IMR-90 (cell line): Measurements from ENCODE around the gene SPATA18. TPM values are rescaled to one million over a fixed set of nuclear protein-coding genes. Genes with fewer than 3 reads are reported as not detected.

Experiments
- ATAC-seq: fragments of 200-7000 bp; cut with Tn5 transposase; 2 replicates; pipeline ENCODE4 v1.9.1; 2020; ENCODE audit warnings: low read depth, mild to moderate bottlenecking, moderate library complexity
- BruUV-seq: library from RNA; stranded (reverse); fragments of 400-500 nt; replicated peaks from 2 replicates; lab custom pipeline; 2021; lab: Mats Ljungman, UMichigan
- CTCF ChIA-PET: fragments of 300-600 bp; formaldehyde crosslinking; extraction: SDS; loops from one replicate; lab custom pipeline; 2021; ENCODE audit warnings: antibody characterized with exemption; lab: Yijun Ruan, JAX
- POLR2A ChIA-PET: fragments of 300-600 bp; sonication (Branson Sonifier 250); formaldehyde crosslinking; loops from one replicate; lab custom pipeline; 2022; ENCODE audit warnings: antibody characterized with exemption; ENCODE audit not compliant: unreplicated experiment; lab: Charles Lee
- DNase-seq: peaks from one replicate; pipeline ENCODE4 v3.0.0; 2013
- H2AFZ ChIP-seq: replicated peaks from 2 replicates; pipeline ENCODE3; 2013; ENCODE audit warnings: low read length, mild to moderate bottlenecking; ENCODE audit not compliant: poor library complexity
- H2AK5ac ChIP-seq: 2 replicates; pipeline ENCODE4 v1.6.1; 2013; ENCODE audit warnings: low read depth, low read length, inconsistent platforms
- H2AK9ac ChIP-seq: replicated peaks from 2 replicates; pipeline ENCODE3; 2013; ENCODE audit warnings: mild to moderate bottlenecking, low read depth, low read length, moderate library complexity; ENCODE audit not compliant: poor library complexity
- H2BK120ac ChIP-seq: 2 replicates; pipeline ENCODE4 v1.6.1; 2013; ENCODE audit warnings: low read depth, low read length, inconsistent platforms
- H2BK15ac ChIP-seq: 3 replicates; pipeline ENCODE4 v1.6.1; 2013; ENCODE audit warnings: low read depth, low read length, inconsistent platforms
- H2BK20ac ChIP-seq: 2 replicates; pipeline ENCODE4 v1.6.1; 2013; ENCODE audit warnings: low read depth, mild to moderate bottlenecking, inconsistent platforms, low read length, moderate library complexity
- H2BK5ac ChIP-seq: 2 replicates; pipeline ENCODE4 v1.6.1; 2013; ENCODE audit warnings: mild to moderate bottlenecking, low read depth, low read length, inconsistent platforms; ENCODE audit not compliant: poor library complexity, severe bottlenecking
- H3K14ac ChIP-seq: replicated peaks from 2 replicates; pipeline ENCODE4 v1.6.1; 2013; ENCODE audit warnings: low read depth, low read length, inconsistent platforms
- H3K18ac ChIP-seq: 2 replicates; pipeline ENCODE4 v1.6.1; 2013; ENCODE audit warnings: low read depth, low read length, control low read depth
- H3K23ac ChIP-seq: 2 replicates; pipeline ENCODE4 v1.6.1; 2013; ENCODE audit warnings: low read depth, low read length, inconsistent platforms
- H3K27ac ChIP-seq: 2 replicates; pipeline ENCODE4 v1.5.1; 2013; ENCODE audit warnings: mild to moderate bottlenecking, control low read depth, low read length; ENCODE audit not compliant: insufficient read depth
- H3K27me3 ChIP-seq: 2 replicates; pipeline ENCODE4 v1.6.1; 2013; ENCODE audit warnings: low read length; ENCODE audit not compliant: control insufficient read depth, insufficient read depth
- H3K36me3 ChIP-seq: 2 replicates; pipeline ENCODE4 v1.6.1; 2013; ENCODE audit warnings: low read length, mixed read lengths; ENCODE audit not compliant: control insufficient read depth, insufficient read depth
- H3K4ac ChIP-seq: 2 replicates; pipeline ENCODE4 v1.6.1; 2013; ENCODE audit warnings: low read depth, low read length, inconsistent platforms
- H3K4me1 ChIP-seq: 2 replicates; pipeline ENCODE4 v1.6.1; 2013; ENCODE audit warnings: low read length, mixed read lengths; ENCODE audit not compliant: control insufficient read depth, insufficient read depth
- H3K4me2 ChIP-seq: 2 replicates; pipeline ENCODE4 v1.6.1; 2013; ENCODE audit warnings: low read depth, mild to moderate bottlenecking, control low read depth, low read length, moderate library complexity
- H3K4me3 ChIP-seq: 2 replicates; pipeline ENCODE4 v1.5.1; 2013; ENCODE audit warnings: low read depth, mild to moderate bottlenecking, control low read depth, low read length, moderate library complexity; ENCODE audit not compliant: insufficient read depth
- H3K56ac ChIP-seq: 2 replicates; pipeline ENCODE4 v1.6.1; 2013; ENCODE audit warnings: low read length, inconsistent platforms; ENCODE audit not compliant: insufficient read depth; ENCODE audit errors: extremely low read depth
- H3K79me1 ChIP-seq, 2 experiments: 2 replicates each; pipeline ENCODE4 v1.6.1; 2013; ENCODE audit warnings: low read length in 2 of 2, inconsistent platforms in 1 of 2, low read depth in 1 of 2
- H3K9ac ChIP-seq: 2 replicates; pipeline ENCODE4 v1.6.1; 2013; ENCODE audit warnings: low read depth, low read length, control low read depth
- H3K9me1 ChIP-seq: 2 replicates; pipeline ENCODE4 v1.6.1; 2013; ENCODE audit warnings: low read length, inconsistent platforms; ENCODE audit not compliant: insufficient read depth
- H3K9me3 ChIP-seq: 2 replicates; pipeline ENCODE4 v1.6.1; 2013; ENCODE audit warnings: low read length; ENCODE audit not compliant: control insufficient read depth, insufficient read depth
- H4K20me1 ChIP-seq: 2 replicates; pipeline ENCODE4 v1.6.1; 2013; ENCODE audit warnings: low read length, inconsistent platforms; ENCODE audit not compliant: insufficient read depth
- H4K5ac ChIP-seq: 2 replicates; pipeline ENCODE4 v1.6.1; 2013; ENCODE audit warnings: mild to moderate bottlenecking, low read depth, low read length, control low read depth
- H4K8ac ChIP-seq, 2 experiments: 2 replicates each; pipeline ENCODE4 v1.6.1; 2013; ENCODE audit warnings: low read depth in 2 of 2, low read length in 2 of 2, control low read depth in 1 of 2, inconsistent platforms in 1 of 2
- H4K91ac ChIP-seq: 2 replicates; pipeline ENCODE4 v1.6.1; 2013; ENCODE audit warnings: low read depth, low read length, inconsistent platforms; ENCODE audit not compliant: insufficient read depth
- FOS ChIP-seq: fragments of 150-350 bp; IDR thresholded peaks from 2 replicates; pipeline ENCODE4 v1.6.1; 2016; ENCODE audit warnings: low read depth, low read length
- MAFK ChIP-seq: IDR thresholded peaks from 2 replicates; pipeline ENCODE4 v1.6.1; 2012; ENCODE audit warnings: low read depth, low read length, improper control_type of control experiment
- NFE2L2 ChIP-seq: fragments of 150-350 bp; IDR thresholded peaks from 2 replicates; pipeline ENCODE4 v1.6.1; 2016; ENCODE audit warnings: low read depth, mild to moderate bottlenecking, low read length
- WGBS, 2 experiments: methylation state at CpG; one replicate each; pipeline versions ENCODE4 v1.1.5 to v1.1.7; 2013; ENCODE audit warnings: missing lambda C conversion rate in 2 of 2; ENCODE audit not compliant: insufficient read length in 1 of 2; ENCODE audit errors: extremely low coverage in 2 of 2; 5-methylcytosine and 5-hydroxymethylcytosine counted together
- dilution Hi-C: fragments of 300-500 bp; cut with HindIII; formaldehyde crosslinking; loops from one replicate; pipeline ENCODE4 v1.14.3; 2018; ENCODE audit warnings: low sequenced_read_pairs; ENCODE audit not compliant: unreplicated experiment
- in situ Hi-C: fragments of 300-500 bp; cut with MboI; formaldehyde crosslinking; loops from 3 replicates; pipeline ENCODE4 v1.14.3; 2019; ENCODE audit warnings: low sequenced_read_pairs, inconsistent platforms, mixed read lengths
- intact Hi-C: fragments of 100-400 bp; cut with micrococcal nuclease; formaldehyde crosslinking; loops from 2 replicates; pipeline ENCODE4 v1.10.0; 2022
- polyA plus RNA-seq, 3 experiments: library from polyadenylated mRNA; depleted of rRNA; stranded (reverse); fragments of >200 nt; gene quantifications; 2 replicates each; pipeline ENCODE4 v1.2.3, GENCODE V29; 2012; ENCODE audit warnings: low replicate concordance in 1 of 3
- total RNA-seq: library from RNA; depleted of rRNA; stranded (reverse); fragments of >200 nt; gene quantifications from 2 replicates; pipeline ENCODE4 v1.2.3, GENCODE V29; 2012

The SPATA18 gene
- total and polyA plus RNA-seq, 2 of the 4 experiments (the other 2 are of a cell fraction): 3.0 to 4.7 TPM

- Histone ChIP-seq H3K14ac (no peak overlapping the region), H3K4me2 (no peak overlapping the region), H2AK5ac (no peak overlapping the region), H3K4ac (no peak overlapping the region), H4K8ac (no peak overlapping the region), H3K9ac (no peak overlapping the region), H3K4me3 (no peak overlapping the region), H2BK20ac (no peak overlapping the region), H3K18ac (no peak overlapping the region), H2BK120ac (no peak overlapping the region), H3K23ac (no peak overlapping the region), H3K27ac (no peak overlapping the region), H3K79me1 (no peaks in the 10 kb centered on the region), H2AK9ac (no peak overlapping the region), H4K5ac (no peak overlapping the region), H3K36me3 (no peaks in the 10 kb centered on the region), H3K56ac (no peak overlapping the region), H2BK15ac (no peak overlapping the region), H4K91ac (no peak overlapping the region), H2BK5ac (no peak overlapping the region), H3K9me3 (no peaks in the 10 kb centered on the region), H2AFZ (no peak overlapping the region), H3K4me1 (no peaks in the 10 kb centered on the region; the same call in 1 of the 2 replicates), H3K27me3 (no peaks in the 10 kb centered on the region), H4K20me1 (no peaks in the 10 kb centered on the region), H3K9me1 (no peaks in the 10 kb centered on the region)
- ChIA-PET POLR2A (no interaction called here), CTCF (no interaction called here)
- TF ChIP-seq FOS: no peak
- no peak for TF ChIP-seq MAFK
- no peak for TF ChIP-seq NFE2L2
- no peak for ATAC-seq
- in situ Hi-C loops: loop anchor here (25.0 kb wide), 1 partner anchor 93 kb away; no protein-coding TSS in a partner anchor
- 14% methylated on average over 1 of the region's 8 CpGs; no CpG with 5 or more reads in 1 of the 2 experiments for whole genome bisulfite sequencing, 2 experiments
- no peak for DNase-seq
- dilution Hi-C loops: no loop called here
- intact Hi-C loops: loop anchor here (5.0 kb wide), 1 partner anchor 42 kb away; the partner anchor contains the start of gene SPATA18
- BruUV-seq: no TSS peak
These were observed 43.5 kb downstream of the SPATA18 start for GRCh38 chr4:52094376-52095145.
